Loucy (cell line): Measurements from ENCODE around the gene EEF1A2.

Experiments used
- H2AFZ ChIP-seq: fragments of 200-600 bp; sonication (generic); 2 replicates; pipeline ENCODE4 v1.6.0; 2016; ENCODE audit warnings: antibody characterized with exemption, mild to moderate bottlenecking, low read length, moderate library complexity
- H3F3A ChIP-seq: fragments of 200-600 bp; 2 replicates; pipeline ENCODE4 v1.6.0; 2016; ENCODE audit warnings: antibody characterized with exemption, low read depth, mild to moderate bottlenecking
- H3K27me3 ChIP-seq: fragments of 200-600 bp; sonication (generic); 2 replicates; pipeline ENCODE4 v1.6.1; 2014; ENCODE audit warnings: low read length, mild to moderate bottlenecking; ENCODE audit not compliant: insufficient read depth, poor library complexity, severe bottlenecking
- H3K36me3 ChIP-seq: fragments of 200-600 bp; sonication (generic); 2 replicates; pipeline ENCODE4 v1.6.1; 2016; ENCODE audit warnings: low read length; ENCODE audit not compliant: insufficient read depth
- H3K4me1 ChIP-seq: fragments of 200-600 bp; sonication (generic); 2 replicates; pipeline ENCODE4 v1.5.1; 2014; ENCODE audit warnings: low read length, mild to moderate bottlenecking; ENCODE audit not compliant: insufficient read depth, poor library complexity, severe bottlenecking
- H3K4me2 ChIP-seq: fragments of 200-600 bp; sonication (generic); 2 replicates; pipeline ENCODE4 v1.6.0; 2014; ENCODE audit warnings: antibody characterized with exemption, low read length, low read depth, mild to moderate bottlenecking; ENCODE audit not compliant: poor library complexity, severe bottlenecking
- H3K4me3 ChIP-seq: fragments of 200-600 bp; sonication (generic); 2 replicates; pipeline ENCODE4 v1.5.1; 2014; ENCODE audit warnings: low read length, mild to moderate bottlenecking, mixed read lengths; ENCODE audit not compliant: poor library complexity, severe bottlenecking
- H3K79me2 ChIP-seq: fragments of 200-600 bp; sonication (generic); 2 replicates; pipeline ENCODE4 v1.6.1; 2014; ENCODE audit warnings: low read length; ENCODE audit not compliant: insufficient read depth
- H3K9ac ChIP-seq: fragments of 200-600 bp; sonication (generic); 2 replicates; pipeline ENCODE4 v1.6.0; 2014; ENCODE audit warnings: mild to moderate bottlenecking, low read depth, low read length, moderate library complexity; ENCODE audit not compliant: poor library complexity, severe bottlenecking
- H3K9me2 ChIP-seq: fragments of 200-600 bp; sonication (generic); replicated peaks from 2 replicates; pipeline ENCODE4 v1.6.1; 2016; ENCODE audit warnings: low read depth, low read length, mixed read lengths
- H3K9me3 ChIP-seq: fragments of 200-600 bp; sonication (generic); 2 replicates; pipeline ENCODE4 v1.6.1; 2014; ENCODE audit warnings: mild to moderate bottlenecking, antibody characterized with exemption, low read length, low read depth; ENCODE audit not compliant: insufficient read depth
- H4K20me1 ChIP-seq: fragments of 200-600 bp; sonication (generic); 2 replicates; pipeline ENCODE4 v1.6.0; 2014; ENCODE audit warnings: antibody characterized with exemption, low read length, mild to moderate bottlenecking; ENCODE audit not compliant: insufficient read depth, poor library complexity, severe bottlenecking
- EZH2phosphoT487 ChIP-seq: fragments of 200-600 bp; IDR thresholded peaks from 2 replicates; pipeline ENCODE4 v1.6.1; 2018; ENCODE audit warnings: antibody characterized with exemption, mild to moderate bottlenecking, moderate library complexity, borderline replicate concordance
- TF ChIP-seq, protein P1 (sequence below): fragments of 200-600 bp; sonication (generic); conservative IDR thresholded peaks from 2 replicates; pipeline ENCODE4 v1.5.1; 2014; ENCODE audit warnings: mild to moderate bottlenecking, antibody characterized with exemption, low read length

The EEF1A2 gene

DNA sequence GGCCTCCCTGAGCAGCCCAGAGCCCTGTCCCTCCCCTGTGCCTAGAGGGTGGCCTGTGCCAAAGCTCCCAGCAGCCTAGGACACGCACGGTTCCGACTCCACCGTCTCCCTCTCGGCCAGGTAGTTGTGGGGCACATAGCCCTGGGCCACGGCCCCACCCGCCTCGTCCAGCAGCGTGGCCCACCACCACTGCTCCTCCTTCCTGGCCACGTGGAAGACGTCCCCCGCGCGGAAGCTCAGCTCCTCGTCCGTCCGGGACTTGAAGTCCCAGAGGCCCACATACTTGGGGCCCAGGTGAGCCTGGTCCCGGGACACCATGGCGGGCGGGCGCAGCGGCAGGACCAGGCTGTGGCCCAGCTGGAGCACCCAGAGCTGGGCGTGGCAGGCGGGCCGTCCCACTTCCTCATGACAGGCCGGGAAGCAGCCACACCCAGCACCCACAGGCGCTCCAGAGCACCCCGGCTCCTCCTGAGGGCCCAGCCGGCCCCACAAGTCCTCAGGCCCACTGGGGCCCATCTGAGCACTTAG, 38.2 kb upstream of the EEF1A2 start, which contains the start of gene PTK6:
Gene PTK6 (minus strand): TSS at position 380 of the 528 bp plus-strand sequence. CDS start 62 bp downstream, at position 318.
- no peaks in the 10 kb centered on the region for H3K36me3 ChIP-seq
- no peak for TF ChIP-seq EZH2phosphoT487
- TF ChIP-seq, protein P1, sequence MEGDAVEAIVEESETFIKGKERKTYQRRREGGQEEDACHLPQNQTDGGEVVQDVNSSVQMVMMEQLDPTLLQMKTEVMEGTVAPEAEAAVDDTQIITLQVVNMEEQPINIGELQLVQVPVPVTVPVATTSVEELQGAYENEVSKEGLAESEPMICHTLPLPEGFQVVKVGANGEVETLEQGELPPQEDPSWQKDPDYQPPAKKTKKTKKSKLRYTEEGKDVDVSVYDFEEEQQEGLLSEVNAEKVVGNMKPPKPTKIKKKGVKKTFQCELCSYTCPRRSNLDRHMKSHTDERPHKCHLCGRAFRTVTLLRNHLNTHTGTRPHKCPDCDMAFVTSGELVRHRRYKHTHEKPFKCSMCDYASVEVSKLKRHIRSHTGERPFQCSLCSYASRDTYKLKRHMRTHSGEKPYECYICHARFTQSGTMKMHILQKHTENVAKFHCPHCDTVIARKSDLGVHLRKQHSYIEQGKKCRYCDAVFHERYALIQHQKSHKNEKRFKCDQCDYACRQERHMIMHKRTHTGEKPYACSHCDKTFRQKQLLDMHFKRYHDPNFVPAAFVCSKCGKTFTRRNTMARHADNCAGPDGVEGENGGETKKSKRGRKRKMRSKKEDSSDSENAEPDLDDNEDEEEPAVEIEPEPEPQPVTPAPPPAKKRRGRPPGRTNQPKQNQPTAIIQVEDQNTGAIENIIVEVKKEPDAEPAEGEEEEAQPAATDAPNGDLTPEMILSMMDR = no peak
- no peaks in the 10 kb centered on the region for H3F3A ChIP-seq
- no peaks in the 10 kb centered on the region for H3K79me2 ChIP-seq
- peak within 1 kb of the TSS; percentile 66 for H3K9ac ChIP-seq
- peak within 1 kb of the TSS; percentile 63 for H3K4me3 ChIP-seq
- H3K4me1 ChIP-seq = peaks cover 12% of the 10 kb centered on the region
- no peaks in the 10 kb centered on the region for H3K9me2 ChIP-seq
- no peaks in the 10 kb centered on the region for H3K27me3 ChIP-seq
- H3K9me3 ChIP-seq = no peaks in the 10 kb centered on the region
- peak within 1 kb of the TSS; percentile 62; the same call in 1 of the 2 replicates for H2AFZ ChIP-seq
- H4K20me1 ChIP-seq = no peaks in the 10 kb centered on the region
- peak within 1 kb of the TSS; percentile 66 for H3K4me2 ChIP-seq

DNA sequence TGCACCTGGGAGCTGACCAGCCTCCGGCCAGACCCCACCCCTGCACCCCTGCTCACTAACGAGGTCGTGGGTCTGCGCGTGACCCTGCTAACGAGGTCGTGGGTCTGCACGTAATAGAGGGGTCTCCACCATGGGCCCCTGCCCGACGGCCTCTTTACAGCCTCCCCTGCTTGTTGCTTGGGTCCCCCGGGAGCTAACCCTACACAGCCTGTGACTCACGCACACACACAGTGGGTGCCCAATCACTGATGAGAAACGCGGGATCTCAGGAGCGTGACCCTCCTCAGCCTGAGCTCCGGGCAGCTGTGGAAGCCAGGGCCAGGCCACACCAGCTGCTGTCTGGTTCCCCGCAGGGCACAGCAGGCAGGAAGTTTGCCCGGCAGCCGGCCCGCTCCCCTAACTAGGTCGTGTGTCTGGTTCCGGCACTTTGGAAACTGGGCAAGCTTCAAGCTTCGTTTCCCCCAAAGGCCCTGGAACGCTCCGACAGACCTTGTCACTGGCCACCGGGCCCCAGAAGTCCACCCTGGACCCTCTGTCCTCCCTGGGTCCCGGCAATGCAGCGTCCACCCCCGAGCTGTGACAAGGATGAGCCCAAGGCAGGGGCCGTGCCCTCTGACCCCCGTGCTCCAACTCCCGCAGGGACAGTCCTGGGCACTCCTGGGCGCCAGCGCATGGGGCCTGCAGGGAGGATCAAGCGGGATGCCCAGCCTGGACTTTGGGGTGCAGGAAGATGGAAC, 37.5 kb upstream of the EEF1A2 start:
- H2AFZ ChIP-seq = no peak overlapping the region

DNA sequence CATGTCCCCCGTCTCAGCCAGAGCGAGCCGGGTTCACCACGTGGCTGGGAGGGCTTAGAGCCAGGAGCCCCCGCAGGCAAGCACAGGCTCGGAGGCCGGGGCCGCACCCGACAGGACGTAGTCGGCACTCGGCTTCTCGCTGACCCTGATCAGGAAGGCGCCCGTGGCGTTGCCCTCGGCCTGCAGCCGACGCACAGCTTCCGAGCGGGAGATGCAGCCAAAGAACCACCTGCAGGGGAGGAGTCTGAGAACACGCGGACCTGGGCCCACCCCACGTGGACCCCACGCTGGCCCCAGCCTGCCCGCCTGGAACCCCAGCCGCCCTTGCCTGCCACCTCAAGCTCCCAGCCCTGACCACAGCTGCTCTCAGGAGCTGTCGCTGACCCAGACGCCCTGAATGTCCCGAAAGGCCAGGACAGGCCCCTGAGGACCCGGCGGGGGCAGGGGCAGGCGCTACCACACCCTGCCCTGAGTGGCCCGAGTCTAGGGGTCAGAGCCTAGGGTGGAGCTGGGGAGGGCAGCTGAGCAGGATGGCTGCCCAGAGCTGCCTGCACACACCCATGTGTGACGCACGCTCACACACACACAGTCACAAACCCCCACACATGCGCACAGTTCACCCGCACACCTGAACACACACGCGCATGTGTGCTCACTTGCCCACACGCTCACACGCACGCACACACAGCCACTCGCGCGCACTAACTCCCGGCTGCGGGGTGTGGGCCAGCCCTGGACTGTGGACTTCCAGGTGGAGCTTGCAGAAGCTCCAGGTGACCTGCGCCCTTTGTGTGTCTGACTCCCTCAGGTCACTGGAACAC, 36.2 kb upstream of the EEF1A2 start:
- no peaks in the 10 kb centered on the region for H4K20me1 ChIP-seq
- H2AFZ ChIP-seq = no peak overlapping the region
- H3K9ac ChIP-seq = no peak overlapping the region
- no peaks in the 10 kb centered on the region for H3K79me2 ChIP-seq
- H3K36me3 ChIP-seq = no peaks in the 10 kb centered on the region
- H3K9me2 ChIP-seq = no peaks in the 10 kb centered on the region
- H3K9me3 ChIP-seq = no peaks in the 10 kb centered on the region
- no peaks in the 10 kb centered on the region for H3K27me3 ChIP-seq
- H3K4me1 ChIP-seq = peaks cover 12% of the 10 kb centered on the region
- TF ChIP-seq EZH2phosphoT487 = no peak
- TF ChIP-seq, protein P1 = no peak
- no peaks in the 10 kb centered on the region for H3F3A ChIP-seq
- H3K4me3 ChIP-seq = no peak overlapping the region
- H3K4me2 ChIP-seq = no peak overlapping the region

More for the DNA sequence above, 37.5 kb upstream of the EEF1A2 start:
- TF ChIP-seq, protein P1 = no peak
- TF ChIP-seq EZH2phosphoT487 = no peak
- Histone ChIP-seq H3F3A (no peaks in the 10 kb centered on the region), H3K4me3 (no peak overlapping the region), H3K9ac (no peak overlapping the region), H3K4me2 (no peak overlapping the region), H3K9me3 (no peaks in the 10 kb centered on the region), H3K27me3 (no peaks in the 10 kb centered on the region), H3K79me2 (no peaks in the 10 kb centered on the region), H3K9me2 (no peaks in the 10 kb centered on the region), H3K4me1 (peaks cover 12% of the 10 kb centered on the region), H4K20me1 (no peaks in the 10 kb centered on the region), H3K36me3 (no peaks in the 10 kb centered on the region)
